T-helper 2 cell treated with Interferon-gamma antibody and Interleukin-4, amounts not matched to agents 5 μg/mL and 100 μg/mL, for 36 hours (primary cell): Measurements from ENCODE around the gene PIK3R4.

Source experiments
- DNase-seq: peaks from one replicate; pipeline ENCODE4 v3.0.0; 2021; ENCODE audit warnings: low spot score
- H3K27ac Mint-ChIP-seq: one replicate; pipeline ENCODE4 v1.8.0; 2021; ENCODE audit warnings: mild to moderate bottlenecking, mixed read lengths
- H3K27me3 Mint-ChIP-seq: one replicate; pipeline ENCODE4 v1.8.0; 2021; ENCODE audit warnings: low read depth, mixed read lengths
- H3K36me3 Mint-ChIP-seq: one replicate; pipeline ENCODE4 v1.8.0; 2021; ENCODE audit warnings: low read depth, mixed read lengths
- H3K4me1 Mint-ChIP-seq: one replicate; pipeline ENCODE4 v1.8.0; 2021; ENCODE audit warnings: low read depth, mixed read lengths
- H3K4me3 Mint-ChIP-seq: one replicate; pipeline ENCODE4 v1.8.0; 2022; ENCODE audit warnings: mild to moderate bottlenecking, moderate library complexity, mixed read lengths
- H3K9me3 Mint-ChIP-seq: one replicate; pipeline ENCODE4 v1.8.0; 2021; ENCODE audit warnings: mixed read lengths

Gene PIK3R4

GRCh38 chr3:130658678-130659077, 88.0 kb downstream of the PIK3R4 start:
- H3K9me3 Mint-ChIP-seq: no peaks in the 10 kb centered on the region
- no peaks in the 10 kb centered on the region for H3K4me1 Mint-ChIP-seq
- H3K36me3 Mint-ChIP-seq: no peaks in the 10 kb centered on the region
- H3K27ac Mint-ChIP-seq: no peak overlapping the region
- no peak overlapping the region for H3K4me3 Mint-ChIP-seq
- DNase-seq: no peak
- H3K27me3 Mint-ChIP-seq: no peaks in the 10 kb centered on the region

DNA sequence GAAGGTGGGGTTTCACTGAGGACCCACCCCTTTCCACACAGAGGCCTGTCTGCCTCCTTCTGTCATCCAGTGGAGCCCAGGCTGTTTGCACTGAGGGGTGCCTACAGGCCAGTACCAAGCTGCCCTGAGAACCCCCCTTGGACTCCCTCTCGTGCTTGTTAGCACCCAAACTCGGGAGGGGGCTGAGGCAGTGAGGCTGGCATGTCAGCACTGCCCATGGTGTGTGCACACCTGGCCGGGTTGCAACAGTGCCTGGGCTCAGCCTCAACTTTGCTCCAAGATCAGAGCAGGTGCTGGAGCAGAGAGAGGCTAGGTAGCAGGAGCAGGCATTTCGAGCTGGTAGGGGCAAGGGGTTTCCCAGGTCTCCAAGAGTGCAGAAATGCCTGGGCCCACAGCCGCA, 90.0 kb downstream of the PIK3R4 start:
- DNase-seq: no peak
- no peaks in the 10 kb centered on the region for H3K4me1 Mint-ChIP-seq
- peaks cover 2% of the 10 kb centered on the region for H3K27me3 Mint-ChIP-seq
- no peaks in the 10 kb centered on the region for H3K9me3 Mint-ChIP-seq
- no peak overlapping the region for H3K27ac Mint-ChIP-seq
- no peak overlapping the region for H3K4me3 Mint-ChIP-seq
- no peaks in the 10 kb centered on the region for H3K36me3 Mint-ChIP-seq

DNA sequence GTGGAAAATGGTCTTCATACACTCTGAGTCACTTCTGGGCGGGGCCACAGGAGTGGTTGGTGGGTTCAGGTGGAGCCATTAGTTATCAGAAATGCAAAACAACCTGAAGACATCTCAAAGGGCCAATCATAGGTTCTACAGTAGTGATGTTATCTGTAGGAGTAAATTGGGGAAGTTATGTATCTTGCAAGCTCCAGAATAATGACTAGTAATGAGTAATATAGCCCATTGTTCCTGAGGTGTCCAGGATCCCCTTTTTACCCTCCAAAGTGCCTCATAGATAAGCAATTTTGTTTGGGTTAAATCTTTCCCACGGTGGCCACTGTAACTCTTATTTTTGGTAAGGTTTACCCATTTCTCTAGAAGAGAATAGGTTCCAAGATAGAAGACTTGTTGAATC, 91.7 kb downstream of the PIK3R4 start:
- no peak for DNase-seq
- H3K4me3 Mint-ChIP-seq: no peak overlapping the region
- no peak overlapping the region for H3K27ac Mint-ChIP-seq
- no peaks in the 10 kb centered on the region for H3K4me1 Mint-ChIP-seq
- H3K9me3 Mint-ChIP-seq: no peaks in the 10 kb centered on the region
- peaks cover 2% of the 10 kb centered on the region for H3K27me3 Mint-ChIP-seq
- no peaks in the 10 kb centered on the region for H3K36me3 Mint-ChIP-seq

DNA sequence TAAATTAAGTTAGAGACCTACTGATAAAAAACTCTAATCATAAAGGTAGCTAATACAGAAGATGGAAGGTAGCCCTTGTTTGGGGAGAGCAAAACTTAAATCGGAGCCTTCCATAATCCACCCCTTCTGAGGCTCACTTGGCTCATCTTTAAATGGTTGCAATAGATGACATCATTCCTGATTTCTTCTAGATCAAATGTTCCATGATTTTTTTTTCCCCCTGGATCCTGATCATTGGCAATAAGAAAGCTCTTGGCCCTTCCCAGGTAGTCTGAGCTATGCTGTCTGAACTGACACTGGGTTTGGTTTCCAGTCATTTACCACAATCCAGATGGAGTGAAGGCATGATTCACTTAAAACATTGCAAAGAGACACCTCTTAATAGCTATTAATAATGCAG, 92.5 kb downstream of the PIK3R4 start:
- no peaks in the 10 kb centered on the region for H3K36me3 Mint-ChIP-seq
- H3K27me3 Mint-ChIP-seq: peaks cover 2% of the 10 kb centered on the region
- no peak overlapping the region for H3K27ac Mint-ChIP-seq
- H3K4me1 Mint-ChIP-seq: no peaks in the 10 kb centered on the region
- DNase-seq: no peak
- no peak overlapping the region for H3K4me3 Mint-ChIP-seq
- no peaks in the 10 kb centered on the region for H3K9me3 Mint-ChIP-seq

- Mint-ChIP-seq H3K36me3 (no peaks in the 10 kb centered on the region), H3K27ac (no peak overlapping the region), H3K4me3 (no peak overlapping the region), H3K27me3 (peaks cover 2% of the 10 kb centered on the region), H3K4me1 (no peaks in the 10 kb centered on the region), H3K9me3 (no peaks in the 10 kb centered on the region)
- no peak for DNase-seq
Measured at GRCh38 chr3:130649061-130649654, 97.5 kb downstream of the PIK3R4 start.

- Mint-ChIP-seq H3K9me3 (no peaks in the 10 kb centered on the region), H3K4me3 (no peak overlapping the region), H3K27me3 (peaks cover 2% of the 10 kb centered on the region), H3K27ac (no peak overlapping the region), H3K4me1 (no peaks in the 10 kb centered on the region), H3K36me3 (no peaks in the 10 kb centered on the region)
- DNase-seq: no peak
Measured at GRCh38 chr3:130648293-130648692, 98.3 kb downstream of the PIK3R4 start.

DNA sequence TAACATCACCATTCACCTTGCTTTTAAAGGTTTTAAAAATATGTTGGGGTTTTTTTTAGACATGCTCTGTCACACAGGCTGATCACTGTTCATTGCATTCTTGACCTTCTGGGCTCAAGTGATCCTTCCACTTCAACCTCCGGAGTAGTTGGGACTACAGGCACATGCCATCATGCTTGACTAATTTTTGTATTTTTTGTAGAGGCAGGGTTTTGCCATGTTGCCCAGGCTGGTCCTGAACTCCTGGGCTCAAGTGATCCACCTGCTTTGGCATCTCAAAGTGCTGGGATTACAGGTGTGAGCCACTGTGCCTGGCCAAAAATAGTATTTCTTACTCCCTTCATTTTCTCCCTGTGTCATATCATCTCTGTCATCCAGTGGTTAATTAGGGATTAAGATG, 101.4 kb downstream of the PIK3R4 start:
- no peak for DNase-seq
- Mint-ChIP-seq H3K27me3 (peaks cover 4% of the 10 kb centered on the region), H3K9me3 (no peaks in the 10 kb centered on the region), H3K4me1 (no peaks in the 10 kb centered on the region), H3K27ac (no peak overlapping the region), H3K36me3 (no peaks in the 10 kb centered on the region), H3K4me3 (no peak overlapping the region)

GRCh38 chr3:130644628-130645253, 101.9 kb downstream of the PIK3R4 start:
- Mint-ChIP-seq H3K4me3 (no peak overlapping the region), H3K9me3 (no peaks in the 10 kb centered on the region), H3K27me3 (peaks cover 4% of the 10 kb centered on the region), H3K4me1 (no peaks in the 10 kb centered on the region), H3K27ac (no peak overlapping the region), H3K36me3 (no peaks in the 10 kb centered on the region)
- no peak for DNase-seq

- Mint-ChIP-seq H3K9me3 (no peaks in the 10 kb centered on the region), H3K27me3 (peaks cover 8% of the 10 kb centered on the region), H3K27ac (no peak overlapping the region), H3K4me1 (no peaks in the 10 kb centered on the region), H3K4me3 (no peak overlapping the region), H3K36me3 (no peaks in the 10 kb centered on the region)
- no peak for DNase-seq
Measured at GRCh38 chr3:130640027-130640426, 106.6 kb downstream of the PIK3R4 start.

DNA sequence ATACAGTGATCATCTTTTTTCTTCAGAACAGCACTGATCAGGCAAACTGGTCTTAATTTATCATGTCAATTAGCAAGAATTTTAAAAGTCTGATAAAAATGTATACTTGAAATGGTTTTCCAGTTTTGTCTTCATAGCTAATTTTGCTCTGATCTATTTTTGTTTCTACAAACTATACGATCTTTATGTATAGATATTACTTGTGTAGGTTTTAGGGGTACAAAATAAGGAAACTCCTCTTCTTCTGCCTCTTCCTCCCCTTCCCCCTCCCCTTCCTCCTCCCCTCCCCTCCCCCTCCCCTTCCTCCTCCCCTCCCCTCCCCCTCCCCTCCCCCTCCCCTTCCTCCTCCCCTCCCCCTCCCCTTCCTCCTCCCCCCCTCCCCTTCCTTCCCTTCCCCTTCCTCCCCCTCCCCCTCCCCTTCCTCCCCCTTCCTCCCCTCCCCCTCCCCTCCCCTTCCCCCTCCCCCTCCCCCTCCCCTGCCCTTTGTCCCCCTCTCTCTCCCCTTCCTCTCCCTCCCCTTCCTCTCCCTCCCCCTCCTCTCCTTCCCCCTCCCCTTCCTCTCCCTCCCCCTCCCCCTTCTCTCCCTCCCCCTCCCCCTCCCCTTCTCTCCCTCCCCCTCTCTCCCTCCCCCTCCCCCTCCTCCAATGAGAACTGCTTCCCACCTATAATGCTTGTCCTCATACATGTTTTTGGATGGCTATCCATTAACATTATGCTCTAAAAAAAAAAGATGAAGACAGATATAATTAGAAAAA, 110.0 kb downstream of the PIK3R4 start:
- H3K27me3 Mint-ChIP-seq: peaks cover 4% of the 10 kb centered on the region
- no peaks in the 10 kb centered on the region for H3K4me1 Mint-ChIP-seq
- no peak for DNase-seq
- no peaks in the 10 kb centered on the region for H3K9me3 Mint-ChIP-seq
- H3K27ac Mint-ChIP-seq: no peak overlapping the region
- H3K4me3 Mint-ChIP-seq: no peak overlapping the region
- no peaks in the 10 kb centered on the region for H3K36me3 Mint-ChIP-seq

DNA sequence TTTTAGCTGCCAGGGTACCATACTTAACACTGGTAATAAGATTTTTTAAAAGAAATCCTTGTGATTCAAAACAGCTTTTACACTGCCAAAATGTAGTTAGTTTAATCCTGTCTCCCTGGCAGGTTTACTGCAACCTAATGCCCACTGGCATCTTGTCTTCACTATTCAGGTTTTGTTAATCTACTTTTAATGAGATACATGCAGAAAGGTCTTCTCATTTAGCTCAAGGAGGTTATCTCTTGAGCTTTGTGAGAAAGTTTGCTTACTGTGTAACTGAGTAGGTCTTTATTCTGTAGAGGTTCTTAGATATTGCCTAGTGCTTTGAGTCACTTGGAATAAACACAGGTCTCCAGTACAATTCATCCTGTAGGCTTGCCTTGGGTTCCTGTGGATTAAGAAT, 110.7 kb downstream of the PIK3R4 start:
- H3K36me3 Mint-ChIP-seq: no peaks in the 10 kb centered on the region
- no peaks in the 10 kb centered on the region for H3K9me3 Mint-ChIP-seq
- no peak overlapping the region for H3K27ac Mint-ChIP-seq
- DNase-seq: no peak
- H3K27me3 Mint-ChIP-seq: peaks cover 4% of the 10 kb centered on the region
- no peak overlapping the region for H3K4me3 Mint-ChIP-seq
- no peaks in the 10 kb centered on the region for H3K4me1 Mint-ChIP-seq

DNA sequence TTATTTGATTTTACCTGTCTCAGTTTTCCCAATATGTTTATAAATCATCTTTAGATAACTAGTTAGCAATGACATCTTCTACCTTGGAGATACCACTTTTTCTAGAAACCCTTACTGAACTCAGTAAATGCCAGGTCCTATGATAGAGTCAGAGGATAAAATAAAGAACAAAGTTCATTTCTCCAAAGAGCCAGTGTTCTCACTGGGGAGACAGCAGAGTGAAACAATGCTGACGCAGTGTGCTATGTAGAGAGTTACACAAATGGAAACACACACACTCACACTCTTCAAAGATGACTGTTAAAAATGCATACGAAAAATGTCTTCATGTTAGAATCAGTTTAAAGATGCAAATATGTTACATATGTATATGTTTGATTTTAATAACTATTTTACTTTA, 111.3 kb downstream of the PIK3R4 start:
- no peak for DNase-seq
- Mint-ChIP-seq H3K27ac (no peak overlapping the region), H3K4me1 (no peaks in the 10 kb centered on the region), H3K4me3 (no peak overlapping the region), H3K36me3 (no peaks in the 10 kb centered on the region), H3K9me3 (no peaks in the 10 kb centered on the region), H3K27me3 (peaks cover 4% of the 10 kb centered on the region)
